Forelimb muscle (tissue), 1 donor: ENCODE data around the gene CFHR3. TPM values are rescaled to one million over a fixed set of nuclear protein-coding genes. Genes with fewer than 3 reads are reported as not detected.
"Not testable (repeated sequence)": the region's sequence is repeated elsewhere in the genome, so short reads cannot be mapped to it uniquely, and the experiment has no call there.

Experiments
- DNase-seq: peaks from one replicate; pipeline ENCODE4 v3.0.0-alpha.2; 2013; ENCODE audit warnings: low read depth
- polyA plus RNA-seq: library from polyadenylated mRNA; unstranded; fragments of 120-200 nt; gene quantifications from one replicate; pipeline ENCODE4 v1.2.1, GENCODE V29; 2013; ENCODE audit not compliant: insufficient read length

Gene CFHR3
- 2.5 TPM for polyA plus RNA-seq

GRCh38 chr1:196774603-196775002, at the start of gene CFHR3:
TSS of gene CFHR3 (plus strand) at chr1:196774840. CDS start at chr1:196774887, 47 bp downstream.
- no peak for DNase-seq

GRCh38 chr1:196732526-196732925, 42.1 kb upstream of the CFHR3 start:
- DNase-seq = no peak

GRCh38 chr1:196733091-196733970, 41.3 kb upstream of the CFHR3 start:
- no peak for DNase-seq

- DNase-seq = no peak
These were observed 40.6 kb upstream of the CFHR3 start for GRCh38 chr1:196734006-196734405.

- DNase-seq = no peak
These were observed 40.2 kb upstream of the CFHR3 start for GRCh38 chr1:196734460-196734859.

- DNase-seq = no peak
These were observed 35.9 kb upstream of the CFHR3 start for GRCh38 chr1:196738730-196739129.

- not testable (repeated sequence) for DNase-seq
These were observed 31.4 kb upstream of the CFHR3 start for GRCh38 chr1:196743244-196743643.

GRCh38 chr1:196765019-196765740, 9.5 kb upstream of the CFHR3 start:
- DNase-seq = not testable (repeated sequence)

- DNase-seq = not testable (repeated sequence)
These were observed 4.8 kb upstream of the CFHR3 start for GRCh38 chr1:196769823-196770222.

- no peak for DNase-seq
These were observed 927 bp upstream of the CFHR3 start for GRCh38 chr1:196773713-196774112.

- peak; percentile 5 for DNase-seq
These were observed 465 bp upstream of the CFHR3 start for GRCh38 chr1:196774175-196774574.

- DNase-seq = no peak
These were observed 3.0 kb downstream of the CFHR3 start for GRCh38 chr1:196777603-196778002.

GRCh38 chr1:196779093-196779492, 4.5 kb downstream of the CFHR3 start:
- DNase-seq = no peak

GRCh38 chr1:196791252-196791651, 16.6 kb downstream of the CFHR3 start:
- DNase-seq = not testable (repeated sequence)

- not testable (repeated sequence) for DNase-seq
These were observed 19.5 kb downstream of the CFHR3 start for GRCh38 chr1:196794103-196794502.

- DNase-seq = no peak
These were observed 23.3 kb downstream of the CFHR3 start for GRCh38 chr1:196797891-196798290.

- not testable (repeated sequence) for DNase-seq
These were observed 27.3 kb downstream of the CFHR3 start for GRCh38 chr1:196801920-196802319.

- no peak for DNase-seq
These were observed 34.0 kb downstream of the CFHR3 start for GRCh38 chr1:196808529-196809235.

- DNase-seq = not testable (repeated sequence)
These were observed 42.8 kb downstream of the CFHR3 start for GRCh38 chr1:196817442-196817841.

GRCh38 chr1:196819531-196819930, 44.9 kb downstream of the CFHR3 start, which contains the start of gene CFHR1:
TSS of gene CFHR1 (plus strand) at chr1:196819731. CDS start at chr1:196819845, 114 bp downstream.
- DNase-seq = not testable (repeated sequence)

GRCh38 chr1:196827860-196828259, 53.2 kb downstream of the CFHR3 start:
- not testable (repeated sequence) for DNase-seq
